ENCODE results near the gene DACT2. TPM values are rescaled to one million over a fixed set of nuclear protein-coding genes. Genes with fewer than 3 reads are reported as not detected.

The DACT2 gene
- total and polyA plus RNA-seq, 9 of the 15 experiments (the other 6 are each of a cell fraction or from before 2014, with no cell fraction given) = not detected

- H3K4me1 ChIP-seq (replicated peaks in 1 of 2; ENCODE audit: control insufficient read depth in 2 of 2, insufficient read depth in 2 of 2, low read length in 2 of 2) = peaks cover 0 to 3% of the 10 kb centered on the region in 2 experiments; a peak in 1 of 5 replicates
- in situ Hi-C loops (cut with MboI) = no loop called here
- no peak for FAIRE-seq
These were observed 56.1 kb downstream of the DACT2 start for GRCh38 chr6:168263351-168263905.

More at GRCh38 chr6:168263351-168263905, 56.1 kb downstream of the DACT2 start:
- Histone ChIP-seq H3K4me3 (no peak overlapping the region), H3K27ac (ENCODE audit: extremely low read depth, low read depth, low read length) (no peak overlapping the region), H3K27me3 (ENCODE audit: control insufficient read depth in 2 of 2, insufficient read depth in 2 of 2, low read length in 2 of 2) (peaks cover 54 to 78% of the 10 kb centered on the region in 2 experiments), H2AFZ (ENCODE audit: low read depth, low read length) (no peak overlapping the region), H4K20me1 (replicated peaks; ENCODE audit: control insufficient read depth, insufficient read depth, low read length) (peaks cover 8% of the 10 kb centered on the region), H3K9ac (ENCODE audit: insufficient read depth in 1 of 2, low read depth in 2 of 2, low read length in 2 of 2) (no peak overlapping the region), H3K9me3 (replicated peaks; ENCODE audit: control insufficient read depth, insufficient read depth, low read depth, low read length) (no peaks in the 10 kb centered on the region), H3K4me2 (ENCODE audit: insufficient read depth, low read length) (no peak overlapping the region), H3K79me2 (ENCODE audit: control insufficient read depth, insufficient read depth, low read length) (no peaks in the 10 kb centered on the region), H3K9me1 (ENCODE audit: control insufficient read depth, insufficient read depth, low read length) (no peaks in the 10 kb centered on the region), H3K36me3 (ENCODE audit: control insufficient read depth, insufficient read depth, low read length) (no peaks in the 10 kb centered on the region)
- POLR2A ChIA-PET = interaction anchor here (0.7 to 1.2 kb wide), 2 partner anchors 10 to 13 kb away, joined by 3 read pairs; no protein-coding TSS in a partner anchor
- DNase-seq (ENCODE audit: extremely low read depth in 1 of 4, low spot score in 3 of 4) = no peak
- intact Hi-C loops (cut with micrococcal nuclease) = no loop called here
- no TSS peak for BruUV-seq (replicated peaks)
- WGBS (ENCODE audit: insufficient coverage, low coverage, missing lambda C conversion rate) = 2% methylated on average over 24 of the region's 28 CpGs
- ATAC-seq = no peak; the same call in 2 of the 3 replicates
- TF ChIP-seq, protein P1, sequence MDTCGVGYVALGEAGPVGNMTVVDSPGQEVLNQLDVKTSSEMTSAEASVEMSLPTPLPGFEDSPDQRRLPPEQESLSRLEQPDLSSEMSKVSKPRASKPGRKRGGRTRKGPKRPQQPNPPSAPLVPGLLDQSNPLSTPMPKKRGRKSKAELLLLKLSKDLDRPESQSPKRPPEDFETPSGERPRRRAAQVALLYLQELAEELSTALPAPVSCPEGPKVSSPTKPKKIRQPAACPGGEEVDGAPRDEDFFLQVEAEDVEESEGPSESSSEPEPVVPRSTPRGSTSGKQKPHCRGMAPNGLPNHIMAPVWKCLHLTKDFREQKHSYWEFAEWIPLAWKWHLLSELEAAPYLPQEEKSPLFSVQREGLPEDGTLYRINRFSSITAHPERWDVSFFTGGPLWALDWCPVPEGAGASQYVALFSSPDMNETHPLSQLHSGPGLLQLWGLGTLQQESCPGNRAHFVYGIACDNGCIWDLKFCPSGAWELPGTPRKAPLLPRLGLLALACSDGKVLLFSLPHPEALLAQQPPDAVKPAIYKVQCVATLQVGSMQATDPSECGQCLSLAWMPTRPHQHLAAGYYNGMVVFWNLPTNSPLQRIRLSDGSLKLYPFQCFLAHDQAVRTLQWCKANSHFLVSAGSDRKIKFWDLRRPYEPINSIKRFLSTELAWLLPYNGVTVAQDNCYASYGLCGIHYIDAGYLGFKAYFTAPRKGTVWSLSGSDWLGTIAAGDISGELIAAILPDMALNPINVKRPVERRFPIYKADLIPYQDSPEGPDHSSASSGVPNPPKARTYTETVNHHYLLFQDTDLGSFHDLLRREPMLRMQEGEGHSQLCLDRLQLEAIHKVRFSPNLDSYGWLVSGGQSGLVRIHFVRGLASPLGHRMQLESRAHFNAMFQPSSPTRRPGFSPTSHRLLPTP (IDR thresholded peaks at IDR 0.05; ENCODE audit: borderline replicate concordance, extremely low read depth, insufficient read length) = no peak
- TF ChIP-seq, protein P2, sequence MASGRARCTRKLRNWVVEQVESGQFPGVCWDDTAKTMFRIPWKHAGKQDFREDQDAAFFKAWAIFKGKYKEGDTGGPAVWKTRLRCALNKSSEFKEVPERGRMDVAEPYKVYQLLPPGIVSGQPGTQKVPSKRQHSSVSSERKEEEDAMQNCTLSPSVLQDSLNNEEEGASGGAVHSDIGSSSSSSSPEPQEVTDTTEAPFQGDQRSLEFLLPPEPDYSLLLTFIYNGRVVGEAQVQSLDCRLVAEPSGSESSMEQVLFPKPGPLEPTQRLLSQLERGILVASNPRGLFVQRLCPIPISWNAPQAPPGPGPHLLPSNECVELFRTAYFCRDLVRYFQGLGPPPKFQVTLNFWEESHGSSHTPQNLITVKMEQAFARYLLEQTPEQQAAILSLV (tag; IDR thresholded peaks at IDR 0.05) = no peak
- TF ChIP-seq SAFB2 (IDR thresholded peaks at IDR 0.05; ENCODE audit: borderline replicate concordance, low read depth, low read length, severe bottlenecking) (no peak), SMAD1 (IDR thresholded peaks at IDR 0.05; ENCODE audit: low read depth, low read length, partially characterized antibody) (no peak), ZNF174 (CRISPR knock-in tag; IDR thresholded peaks at IDR 0.05) (no peak), TOE1 (IDR thresholded peaks at IDR 0.05; ENCODE audit: borderline replicate concordance) (no peak), TOE1 (CRISPR knock-in tag; IDR thresholded peaks at IDR 0.05; ENCODE audit: borderline replicate concordance, low read depth) (no peak), SREBF2 (CRISPR knock-in tag; IDR thresholded peaks at IDR 0.05) (no peak), USF1 (CRISPR knock-in tag; IDR thresholded peaks at IDR 0.05) (no peak), POLR2A (conservative IDR thresholded peaks at IDR 0.05) (no peak), ZC3H4 (CRISPR knock-in tag; IDR thresholded peaks at IDR 0.05; ENCODE audit: borderline replicate concordance) (no peak), GABPB1 (CRISPR knock-in tag; IDR thresholded peaks at IDR 0.05) (no peak), MTA3 (IDR thresholded peaks at IDR 0.05; ENCODE audit: borderline replicate concordance) (no peak)
- TF ChIP-seq, protein P3, sequence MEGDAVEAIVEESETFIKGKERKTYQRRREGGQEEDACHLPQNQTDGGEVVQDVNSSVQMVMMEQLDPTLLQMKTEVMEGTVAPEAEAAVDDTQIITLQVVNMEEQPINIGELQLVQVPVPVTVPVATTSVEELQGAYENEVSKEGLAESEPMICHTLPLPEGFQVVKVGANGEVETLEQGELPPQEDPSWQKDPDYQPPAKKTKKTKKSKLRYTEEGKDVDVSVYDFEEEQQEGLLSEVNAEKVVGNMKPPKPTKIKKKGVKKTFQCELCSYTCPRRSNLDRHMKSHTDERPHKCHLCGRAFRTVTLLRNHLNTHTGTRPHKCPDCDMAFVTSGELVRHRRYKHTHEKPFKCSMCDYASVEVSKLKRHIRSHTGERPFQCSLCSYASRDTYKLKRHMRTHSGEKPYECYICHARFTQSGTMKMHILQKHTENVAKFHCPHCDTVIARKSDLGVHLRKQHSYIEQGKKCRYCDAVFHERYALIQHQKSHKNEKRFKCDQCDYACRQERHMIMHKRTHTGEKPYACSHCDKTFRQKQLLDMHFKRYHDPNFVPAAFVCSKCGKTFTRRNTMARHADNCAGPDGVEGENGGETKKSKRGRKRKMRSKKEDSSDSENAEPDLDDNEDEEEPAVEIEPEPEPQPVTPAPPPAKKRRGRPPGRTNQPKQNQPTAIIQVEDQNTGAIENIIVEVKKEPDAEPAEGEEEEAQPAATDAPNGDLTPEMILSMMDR (IDR thresholded peaks at IDR 0.05 in 2 of 3, conservative IDR thresholded peaks at IDR 0.05 in 1 of 3; ENCODE audit: insufficient read depth in 2 of 3, low read depth in 1 of 3, low read length in 3 of 3) = no peak
- CTCF ChIA-PET (ENCODE audit: low intra/inter-chr PET ratio) = no interaction called here
